NCI-H69 (cell line): ENCODE data around the gene ABTB2.

Experiments used
- DNase-seq: peaks from one replicate; lab custom pipeline; 2025; lab: John Stamatoyannopoulos, UW

ABTB2 gene

DNA sequence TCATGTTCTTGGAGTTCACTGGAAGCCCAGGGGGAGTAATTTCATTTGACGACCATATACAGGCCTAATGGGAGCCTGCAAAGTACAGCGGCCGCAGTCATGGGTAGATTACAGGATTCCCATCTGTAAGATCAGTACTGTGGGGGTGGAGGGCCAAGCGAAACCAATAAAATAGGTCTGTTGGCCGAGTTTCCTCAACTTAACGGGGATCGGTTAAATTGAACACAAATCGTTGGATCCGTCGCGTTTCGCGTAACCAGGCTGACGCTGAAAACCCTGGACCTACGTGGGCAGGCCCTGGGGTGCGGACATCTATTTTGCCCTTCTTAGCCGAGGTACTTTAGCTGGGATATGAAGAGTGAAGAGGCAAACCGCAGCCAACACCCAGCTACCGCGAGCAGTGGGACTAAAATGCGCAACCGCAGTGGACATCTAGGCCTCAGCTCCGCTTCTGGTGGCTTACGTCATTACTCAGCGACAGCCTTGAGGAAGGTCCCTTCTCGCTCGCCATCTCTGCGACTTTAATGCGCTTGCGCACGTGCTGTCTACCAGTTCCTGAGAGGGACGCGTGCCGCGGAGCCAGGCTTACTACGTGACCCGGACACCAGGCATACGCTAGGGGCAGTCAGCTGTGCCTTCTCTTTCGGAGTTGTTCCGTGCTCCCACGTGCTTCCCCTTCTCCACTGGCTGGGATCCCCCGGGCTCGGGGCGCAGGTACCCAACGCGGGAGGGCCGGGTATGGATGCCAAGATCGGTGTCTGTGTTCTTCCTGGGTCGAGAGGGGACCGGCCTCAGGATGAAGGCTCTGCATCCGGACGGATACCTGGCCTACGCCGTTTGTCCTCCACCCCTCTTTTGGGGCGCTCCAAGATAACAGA, 252.5 kb downstream of the ABTB2 start, which contains the start of gene NAT10:
Gene NAT10, plus strand, starts transcription at position 551 of the 878 bp plus-strand sequence. CDS start 2,597 bp downstream, outside the sequence.
- DNase-seq = peak; percentile 99

DNA sequence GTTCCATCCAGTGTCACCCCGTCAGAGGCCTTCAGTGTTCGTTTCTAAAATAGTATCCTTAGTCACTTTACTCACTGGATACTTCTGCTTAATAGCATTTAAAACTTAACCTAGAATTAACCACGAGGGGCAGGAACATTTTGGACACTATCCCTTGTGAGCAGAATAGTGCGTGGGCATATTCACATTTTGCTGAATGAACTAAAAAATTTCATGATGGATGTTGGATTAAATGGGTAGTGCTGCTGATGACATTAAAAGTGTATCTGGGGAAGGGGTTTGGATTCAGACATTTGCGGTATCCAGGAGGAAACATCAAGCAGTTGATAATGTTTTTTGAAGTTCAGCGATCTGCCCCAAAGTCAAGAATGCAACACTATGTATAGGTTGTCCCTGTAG, 253.1 kb downstream of the ABTB2 start:
- DNase-seq = peak; percentile 39
